Suprapubic skin (tissue), 4 donors: ENCODE data around the gene TUBG2. TPM values are rescaled to one million over a fixed set of nuclear protein-coding genes. Genes with fewer than 3 reads are reported as not detected.

ENCODE experiments used
- DNase-seq, 2 donors: peaks; one replicate each; pipeline ENCODE4 v3.0.0-alpha.2; 2019; ENCODE audit warnings: low spot score in 2 of 2
- H3K27ac ChIP-seq: fragments of 200-600 bp; sonication (generic); one replicate; pipeline ENCODE4 v1.5.1; 2019
- H3K27me3 ChIP-seq: fragments of 200-600 bp; sonication (generic); one replicate; pipeline ENCODE4 v1.5.1; 2019
- H3K36me3 ChIP-seq: fragments of 200-600 bp; sonication (generic); one replicate; pipeline ENCODE4 v1.5.1; 2019
- H3K4me1 ChIP-seq: fragments of 200-600 bp; sonication (generic); one replicate; pipeline ENCODE4 v1.5.1; 2019
- H3K4me3 ChIP-seq: fragments of 200-600 bp; sonication (generic); one replicate; pipeline ENCODE4 v1.5.1; 2019; ENCODE audit warnings: mild to moderate bottlenecking
- H3K9me3 ChIP-seq: fragments of 200-600 bp; sonication (generic); one replicate; pipeline ENCODE4 v1.5.1; 2019
- EP300 ChIP-seq: sonication (generic); formaldehyde crosslinking; IDR thresholded peaks from one replicate; pipeline ENCODE4 v1.6.1; 2017; ENCODE audit warnings: antibody characterized with exemption
- POLR2A ChIP-seq, 2 donors: fragments of 450-650 bp; IDR thresholded peaks; one replicate each; pipeline ENCODE4 v1.6.1; 2017; ENCODE audit warnings: antibody characterized with exemption in 2 of 2, mild to moderate bottlenecking in 2 of 2, moderate library complexity in 2 of 2
- POLR2AphosphoS5 ChIP-seq, 3 donors: sonication (generic); formaldehyde crosslinking; IDR thresholded peaks; one replicate each; pipeline ENCODE4 v1.6.1; 2017; ENCODE audit warnings: antibody characterized with exemption in 3 of 3
- WGBS: methylation state at CpG from one replicate; pipeline ENCODE4 v1.1.5; 2018; 5-methylcytosine and 5-hydroxymethylcytosine counted together
- total RNA-seq, 4 donors: library from RNA; depleted of rRNA; stranded (reverse); fragments of >200 nt; gene quantifications; one replicate each; pipeline ENCODE4 v1.1.0, GENCODE V29; 2016
- TF ChIP-seq, protein P1 (sequence below), 2 donors: fragments of 200-600 bp in 1 of 2; fragments of 450-650 bp in 1 of 2; sonication (generic) in 1 of 2; IDR thresholded peaks; one replicate each; pipeline ENCODE4 v1.5.1; 2016 to 2019; ENCODE audit warnings: antibody characterized with exemption in 2 of 2, mild to moderate bottlenecking in 1 of 2, moderate library complexity in 1 of 2

The TUBG2 gene
- total RNA-seq, 4 donors from 2014 or later = 10.9 to 32.3 (median 12.7) TPM

GRCh38 chr17:42677921-42678781 is 19.1 kb downstream of the TUBG2 start:
- peaks cover 79% of the 10 kb centered on the region for H3K4me1 ChIP-seq
- no peak for TF ChIP-seq POLR2A (IDR thresholded peaks at IDR 0.05)
- TF ChIP-seq, protein P1, sequence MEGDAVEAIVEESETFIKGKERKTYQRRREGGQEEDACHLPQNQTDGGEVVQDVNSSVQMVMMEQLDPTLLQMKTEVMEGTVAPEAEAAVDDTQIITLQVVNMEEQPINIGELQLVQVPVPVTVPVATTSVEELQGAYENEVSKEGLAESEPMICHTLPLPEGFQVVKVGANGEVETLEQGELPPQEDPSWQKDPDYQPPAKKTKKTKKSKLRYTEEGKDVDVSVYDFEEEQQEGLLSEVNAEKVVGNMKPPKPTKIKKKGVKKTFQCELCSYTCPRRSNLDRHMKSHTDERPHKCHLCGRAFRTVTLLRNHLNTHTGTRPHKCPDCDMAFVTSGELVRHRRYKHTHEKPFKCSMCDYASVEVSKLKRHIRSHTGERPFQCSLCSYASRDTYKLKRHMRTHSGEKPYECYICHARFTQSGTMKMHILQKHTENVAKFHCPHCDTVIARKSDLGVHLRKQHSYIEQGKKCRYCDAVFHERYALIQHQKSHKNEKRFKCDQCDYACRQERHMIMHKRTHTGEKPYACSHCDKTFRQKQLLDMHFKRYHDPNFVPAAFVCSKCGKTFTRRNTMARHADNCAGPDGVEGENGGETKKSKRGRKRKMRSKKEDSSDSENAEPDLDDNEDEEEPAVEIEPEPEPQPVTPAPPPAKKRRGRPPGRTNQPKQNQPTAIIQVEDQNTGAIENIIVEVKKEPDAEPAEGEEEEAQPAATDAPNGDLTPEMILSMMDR (IDR thresholded peaks at IDR 0.05) = no peak
- no peak for TF ChIP-seq POLR2AphosphoS5 (IDR thresholded peaks at IDR 0.05)
- no peak for TF ChIP-seq EP300
- DNase-seq = peak; percentile 94 to 96

GRCh38 chr17:42678951-42679491 is 19.9 kb downstream of the TUBG2 start:
- 2% methylated on average over 13 of the region's 18 CpGs for WGBS

More at GRCh38 chr17:42677921-42678781, 19.1 kb downstream of the TUBG2 start:
- Histone ChIP-seq H3K4me3 (peak overlapping the region; percentile 84), H3K36me3 (peaks cover 2% of the 10 kb centered on the region), H3K9me3 (no peaks in the 10 kb centered on the region), H3K27me3 (no peaks in the 10 kb centered on the region), H3K27ac (peak overlapping the region; percentile 96)
- whole genome bisulfite sequencing = 2% methylated on average over 9 of the region's 53 CpGs

DNA sequence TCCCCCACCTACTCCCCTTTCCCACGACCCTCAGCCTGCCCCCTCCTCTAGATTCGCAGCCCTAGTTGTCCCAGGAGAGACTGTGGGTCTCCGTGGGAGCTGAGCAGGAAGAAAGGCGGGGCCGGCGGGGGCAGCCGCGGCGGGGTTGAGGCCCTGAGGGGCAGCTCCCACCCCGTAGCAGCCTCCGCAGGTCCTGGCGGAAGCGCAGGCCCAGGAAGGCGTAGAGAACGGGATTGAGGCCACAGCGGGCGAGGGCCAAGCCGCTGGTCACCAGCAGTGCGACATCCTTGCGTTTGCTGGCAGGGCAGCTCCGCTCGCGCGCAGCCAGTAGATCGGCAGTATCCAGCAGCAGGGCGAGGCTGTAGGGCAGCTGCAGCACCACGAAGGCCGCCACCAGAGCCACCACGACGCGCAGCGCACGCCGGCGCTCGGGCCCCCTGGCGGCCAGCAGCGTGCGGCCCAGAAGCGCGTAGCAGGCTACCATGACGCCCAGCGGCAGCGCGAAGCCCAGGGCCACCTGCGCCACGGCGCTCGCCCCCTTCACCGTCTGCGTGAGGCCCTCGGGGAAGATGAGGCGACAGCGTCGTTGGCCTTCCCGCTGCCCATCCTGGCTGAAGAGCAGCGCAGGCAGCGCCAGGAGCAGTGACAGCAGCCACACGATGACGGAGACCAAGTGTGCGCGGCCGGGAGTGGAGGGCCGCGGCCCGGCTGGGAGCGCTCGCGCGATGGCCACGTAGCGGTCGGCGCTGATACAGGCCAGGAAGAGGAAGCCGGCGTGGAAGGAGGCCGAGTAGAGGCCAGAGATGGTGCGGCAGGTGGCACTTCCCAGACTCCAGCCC is 20.6 kb downstream of the TUBG2 start:
- peak overlapping the region; percentile 84 for H3K4me3 ChIP-seq
- DNase-seq = no peak
- WGBS = 9% methylated on average over 15 of the region's 78 CpGs
- H3K4me1 ChIP-seq = peaks cover 76% of the 10 kb centered on the region
- H3K27me3 ChIP-seq = peaks cover 3% of the 10 kb centered on the region
- H3K36me3 ChIP-seq = no peaks in the 10 kb centered on the region
- peak overlapping the region; percentile 96 for H3K27ac ChIP-seq
- peak in 2 of 3 donors; percentile 13 to 54 for TF ChIP-seq POLR2AphosphoS5 (IDR thresholded peaks at IDR 0.05)
- TF ChIP-seq POLR2A (IDR thresholded peaks at IDR 0.05) = no peak
- TF ChIP-seq, protein P1 (IDR thresholded peaks at IDR 0.05) = peak; percentile 87 to 94
- H3K9me3 ChIP-seq = no peaks in the 10 kb centered on the region

More at GRCh38 chr17:42678951-42679491, 19.9 kb downstream of the TUBG2 start:
- Histone ChIP-seq H3K36me3 (no peaks in the 10 kb centered on the region), H3K27me3 (peaks cover 3% of the 10 kb centered on the region), H3K27ac (peak overlapping the region; percentile 96), H3K4me1 (peaks cover 79% of the 10 kb centered on the region), H3K9me3 (no peaks in the 10 kb centered on the region), H3K4me3 (peak overlapping the region; percentile 84)
- peak in 1 of 2 donors; percentile 83 for DNase-seq
- TF ChIP-seq EP300 (no peak), POLR2A (IDR thresholded peaks at IDR 0.05) (no peak)

DNA sequence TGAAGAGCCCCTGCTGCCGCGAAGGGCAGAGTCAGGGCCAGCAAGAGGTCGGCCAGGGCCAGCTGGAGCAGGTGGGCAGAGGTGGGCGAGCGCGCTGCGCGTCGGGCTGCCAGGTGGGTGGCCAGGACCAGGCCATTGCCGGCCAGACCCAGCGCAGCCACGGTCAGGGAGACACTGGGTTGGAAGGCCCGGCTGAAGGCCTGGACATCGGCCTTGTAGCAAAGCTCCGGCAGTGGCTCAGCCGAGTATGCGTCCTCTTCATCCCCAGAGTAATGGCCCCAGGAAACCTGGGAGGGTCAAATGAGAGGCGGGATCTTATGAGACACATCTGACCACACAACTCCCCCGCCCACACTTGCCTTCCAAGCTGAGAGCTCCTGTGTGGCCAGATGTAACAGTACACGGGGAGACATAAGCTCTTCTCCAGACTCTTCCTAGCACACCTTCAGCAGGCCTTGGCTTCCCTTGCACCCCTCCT is 21.3 kb downstream of the TUBG2 start:
- TF ChIP-seq POLR2A (IDR thresholded peaks at IDR 0.05) = no peak
- no peak for TF ChIP-seq POLR2AphosphoS5 (IDR thresholded peaks at IDR 0.05)
- TF ChIP-seq, protein P1 (IDR thresholded peaks at IDR 0.05) = no peak
- no peak for TF ChIP-seq EP300
- Histone ChIP-seq H3K4me1 (peaks cover 69% of the 10 kb centered on the region), H3K9me3 (no peaks in the 10 kb centered on the region), H3K27me3 (peaks cover 3% of the 10 kb centered on the region), H3K27ac (peak overlapping the region; percentile 96), H3K36me3 (no peaks in the 10 kb centered on the region), H3K4me3 (peak overlapping the region; percentile 84)
- 66% methylated on average over 12 of the region's 20 CpGs for WGBS
- no peak for DNase-seq

DNA sequence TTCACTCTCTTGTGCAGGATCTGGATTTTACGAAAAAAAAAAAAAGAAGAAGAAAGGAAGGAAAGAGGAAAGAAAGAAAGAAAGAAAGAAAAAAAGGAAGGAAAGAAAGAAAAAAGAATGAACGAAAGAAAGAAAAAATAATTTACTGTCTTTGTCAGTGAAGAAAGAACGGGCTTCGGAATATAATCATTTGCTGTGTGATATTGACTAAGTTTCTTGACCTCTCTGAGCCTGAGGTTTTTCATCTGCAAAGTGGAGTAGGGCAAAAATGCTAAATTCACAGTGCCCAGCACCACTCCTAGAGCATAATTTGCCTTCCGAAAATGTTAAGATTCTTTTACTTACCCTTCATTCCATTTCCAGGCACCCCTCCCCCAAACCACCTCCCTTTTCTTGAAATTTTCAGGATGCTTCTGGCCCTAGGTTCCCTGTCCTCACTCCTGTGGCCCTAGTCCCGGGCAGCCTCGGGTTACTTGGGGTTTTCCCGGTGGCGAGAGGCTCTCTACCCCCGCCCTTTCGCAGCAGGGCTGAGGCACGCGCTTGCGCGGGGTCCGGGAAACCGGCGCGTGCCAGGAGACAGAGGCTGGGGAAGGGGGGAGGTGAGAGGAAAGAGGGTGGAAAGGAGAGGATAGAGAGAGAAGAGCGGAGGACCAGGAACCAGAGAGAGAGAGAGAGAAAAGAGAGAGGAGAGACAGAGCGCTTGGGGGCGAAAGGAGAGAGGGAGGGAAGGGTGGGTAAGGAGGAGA is 23.1 kb downstream of the TUBG2 start, which contains the start of gene CNTNAP1:
TSS of gene CNTNAP1 (plus strand) at position 556 of the 746 bp plus-strand sequence. CDS start 299 bp downstream, outside the sequence.
- peaks cover 65% of the 10 kb centered on the region for H3K4me1 ChIP-seq
- peak within 1 kb of the TSS; percentile 31 for H3K27ac ChIP-seq
- no peak for DNase-seq
- 10% methylated on average over 22 of the region's 22 CpGs for WGBS
- TF ChIP-seq EP300 (no peak), POLR2A (IDR thresholded peaks at IDR 0.05) (no peak), POLR2AphosphoS5 (IDR thresholded peaks at IDR 0.05) (no peak)
- TF ChIP-seq, protein P1 (IDR thresholded peaks at IDR 0.05) = no peak
- peak within 1 kb of the TSS; percentile 49 for H3K4me3 ChIP-seq
- H3K27me3 ChIP-seq = peaks cover 3% of the 10 kb centered on the region
- H3K36me3 ChIP-seq = peaks cover 2% of the 10 kb centered on the region
- no peaks in the 10 kb centered on the region for H3K9me3 ChIP-seq
